Measurements from ENCODE around the gene VTA1. TPM values are rescaled to one million over a fixed set of nuclear protein-coding genes. Genes with fewer than 3 reads are reported as not detected.

The VTA1 gene
- total RNA-seq, 1 donor from 2014 or later: 54.4 TPM

- no peak for DNase-seq (ENCODE audit: low read depth)
Measured at GRCh38 chr6:142195862-142196541, 48.9 kb downstream of the VTA1 start.

DNA sequence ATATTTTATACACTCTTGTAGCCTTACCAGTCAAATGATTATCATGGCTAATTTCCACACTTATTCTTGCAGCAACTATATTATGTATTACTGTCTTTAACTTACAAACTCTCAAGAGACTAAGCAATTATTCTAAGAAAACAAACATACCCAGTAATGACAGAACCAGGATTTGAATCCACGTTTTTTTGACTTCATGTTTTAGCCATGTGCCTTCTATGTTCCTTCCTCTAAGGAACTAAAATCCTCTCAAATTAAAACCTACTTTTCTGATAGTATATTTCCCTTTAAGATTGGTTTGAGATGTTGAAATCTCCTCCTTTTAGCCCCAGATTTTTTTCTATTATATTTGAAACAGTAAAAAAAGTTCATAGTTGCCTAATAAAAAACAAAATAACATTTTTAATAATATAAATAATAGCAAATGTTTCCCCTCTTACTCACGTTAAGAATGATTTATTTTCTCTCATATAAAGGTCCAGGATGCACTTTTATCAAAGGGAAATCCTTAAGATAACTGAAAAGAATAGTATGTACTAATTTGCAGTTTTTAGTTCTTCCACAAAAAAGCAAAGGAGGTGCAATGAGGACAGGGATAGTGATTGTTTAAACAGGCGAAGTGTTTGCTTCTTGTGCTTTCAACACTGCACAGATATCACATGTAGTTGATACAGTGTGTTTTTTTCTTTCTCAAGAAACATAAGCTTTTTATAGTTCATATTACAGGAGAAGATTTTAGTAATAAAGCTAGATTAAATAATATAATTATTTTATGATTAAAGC, 54.0 kb downstream of the VTA1 start:
- H3K27me3 ChIP-seq (ENCODE audit: control insufficient read depth, insufficient read depth, low read length): no peaks in the 10 kb centered on the region
- no peaks in the 10 kb centered on the region for H3K36me3 ChIP-seq (ENCODE audit: control insufficient read depth, insufficient read depth, low read length)
- no peak overlapping the region for H3K4me3 ChIP-seq (ENCODE audit: low read depth, low read length)
- no peak for DNase-seq (ENCODE audit: low read depth)
- no peak for TF ChIP-seq CTCF (IDR thresholded peaks at IDR 0.05; ENCODE audit: insufficient read depth, low read length, poor library complexity, severe bottlenecking)

More at GRCh38 chr6:142195862-142196541, 48.9 kb downstream of the VTA1 start:
- Histone ChIP-seq H3K4me3 (ENCODE audit: low read depth, low read length) (no peak overlapping the region), H3K27me3 (ENCODE audit: control insufficient read depth, insufficient read depth, low read length) (no peaks in the 10 kb centered on the region), H3K36me3 (ENCODE audit: control insufficient read depth, insufficient read depth, low read length) (no peaks in the 10 kb centered on the region)
- TF ChIP-seq CTCF (IDR thresholded peaks at IDR 0.05; ENCODE audit: insufficient read depth, low read length, poor library complexity, severe bottlenecking): no peak

- H3K36me3 ChIP-seq (ENCODE audit: control insufficient read depth, insufficient read depth, low read length): no peaks in the 10 kb centered on the region
- DNase-seq (ENCODE audit: low read depth): no peak
- peak; percentile 64 for TF ChIP-seq CTCF (IDR thresholded peaks at IDR 0.05; ENCODE audit: insufficient read depth, low read length, poor library complexity, severe bottlenecking)
- no peaks in the 10 kb centered on the region for H3K27me3 ChIP-seq (ENCODE audit: control insufficient read depth, insufficient read depth, low read length)
- H3K4me3 ChIP-seq (ENCODE audit: low read depth, low read length): no peak overlapping the region
Measured at GRCh38 chr6:142207265-142207877, 60.3 kb downstream of the VTA1 start.

DNA sequence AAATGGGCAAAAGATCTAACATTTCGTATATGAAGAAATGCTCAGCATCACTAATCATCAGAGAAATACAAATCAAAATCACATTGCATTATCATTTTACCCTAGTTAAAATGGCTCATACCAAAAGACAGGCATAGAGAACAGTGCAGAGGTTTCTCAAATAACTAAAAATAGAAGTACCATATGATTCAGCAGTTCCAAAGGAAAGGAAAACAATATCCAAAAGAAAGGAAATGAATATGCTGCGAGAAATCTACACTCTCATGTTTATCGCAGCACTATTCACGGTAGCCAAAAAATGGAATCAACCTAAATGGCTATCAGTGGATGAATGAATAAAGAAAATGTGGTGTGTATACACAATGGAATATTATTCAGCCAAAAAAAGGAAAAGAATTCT, 63.5 kb downstream of the VTA1 start:
- no peak for TF ChIP-seq CTCF (IDR thresholded peaks at IDR 0.05; ENCODE audit: insufficient read depth, low read length, poor library complexity, severe bottlenecking)
- Histone ChIP-seq H3K4me3 (ENCODE audit: low read depth, low read length) (no peak overlapping the region), H3K36me3 (ENCODE audit: control insufficient read depth, insufficient read depth, low read length) (peaks cover 3% of the 10 kb centered on the region)

DNA sequence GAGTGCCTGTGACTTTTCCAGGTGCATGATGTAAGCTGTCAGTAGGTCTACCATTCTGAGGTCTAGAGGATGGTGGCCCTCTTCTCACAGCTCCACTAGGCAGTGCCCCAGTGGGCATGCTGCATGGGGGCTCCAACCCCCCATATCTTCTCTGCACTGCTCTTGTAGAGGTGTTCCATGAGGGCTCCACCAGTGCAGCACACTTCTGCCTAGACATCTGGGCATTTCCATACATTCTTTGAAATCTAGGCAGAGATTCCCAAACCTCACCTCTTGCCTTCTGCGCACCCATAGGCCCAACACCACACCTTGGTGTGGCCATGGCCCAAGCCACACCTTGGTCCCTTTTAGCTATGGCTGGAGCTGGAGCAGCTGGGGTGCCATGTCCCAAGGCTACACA, 66.3 kb downstream of the VTA1 start:
- no peak for DNase-seq (ENCODE audit: low read depth)
- no peak for TF ChIP-seq CTCF (IDR thresholded peaks at IDR 0.05; ENCODE audit: insufficient read depth, low read length, poor library complexity, severe bottlenecking)
- H3K36me3 ChIP-seq (ENCODE audit: control insufficient read depth, insufficient read depth, low read length): peaks cover 3% of the 10 kb centered on the region
- H3K4me3 ChIP-seq (ENCODE audit: low read depth, low read length): no peak overlapping the region
- H3K27me3 ChIP-seq (ENCODE audit: control insufficient read depth, insufficient read depth, low read length): no peaks in the 10 kb centered on the region

More for the DNA sequence above, 63.5 kb downstream of the VTA1 start:
- H3K27me3 ChIP-seq (ENCODE audit: control insufficient read depth, insufficient read depth, low read length): no peaks in the 10 kb centered on the region
- DNase-seq (ENCODE audit: low read depth): no peak

All from kidney epithelial cell (primary cell).